Cardiac fibroblast (primary cell): ENCODE data around the gene PAX2.

ENCODE experiments used
- DNase-seq, 2 donors: peaks; one replicate each; pipeline versions ENCODE4 v3.0.0 to v3.0.0-alpha.2; 2010; ENCODE audit warnings: low read depth in 2 of 2
- H3K4me3 ChIP-seq, 2 donors: replicated peaks in 1 of 2; 1 replicate in 1 of 2; 2 replicates in 1 of 2; pipeline ENCODE4 v1.5.1; 2011; ENCODE audit warnings: low read depth in 2 of 2, low read length in 2 of 2, mild to moderate bottlenecking in 2 of 2, moderate library complexity in 1 of 2
- TF ChIP-seq, protein P1 (sequence below): IDR thresholded peaks from one replicate; pipeline ENCODE4 v1.5.1; 2011; ENCODE audit warnings: low read depth, mild to moderate bottlenecking, low read length, inconsistent platforms

PAX2 gene

DNA sequence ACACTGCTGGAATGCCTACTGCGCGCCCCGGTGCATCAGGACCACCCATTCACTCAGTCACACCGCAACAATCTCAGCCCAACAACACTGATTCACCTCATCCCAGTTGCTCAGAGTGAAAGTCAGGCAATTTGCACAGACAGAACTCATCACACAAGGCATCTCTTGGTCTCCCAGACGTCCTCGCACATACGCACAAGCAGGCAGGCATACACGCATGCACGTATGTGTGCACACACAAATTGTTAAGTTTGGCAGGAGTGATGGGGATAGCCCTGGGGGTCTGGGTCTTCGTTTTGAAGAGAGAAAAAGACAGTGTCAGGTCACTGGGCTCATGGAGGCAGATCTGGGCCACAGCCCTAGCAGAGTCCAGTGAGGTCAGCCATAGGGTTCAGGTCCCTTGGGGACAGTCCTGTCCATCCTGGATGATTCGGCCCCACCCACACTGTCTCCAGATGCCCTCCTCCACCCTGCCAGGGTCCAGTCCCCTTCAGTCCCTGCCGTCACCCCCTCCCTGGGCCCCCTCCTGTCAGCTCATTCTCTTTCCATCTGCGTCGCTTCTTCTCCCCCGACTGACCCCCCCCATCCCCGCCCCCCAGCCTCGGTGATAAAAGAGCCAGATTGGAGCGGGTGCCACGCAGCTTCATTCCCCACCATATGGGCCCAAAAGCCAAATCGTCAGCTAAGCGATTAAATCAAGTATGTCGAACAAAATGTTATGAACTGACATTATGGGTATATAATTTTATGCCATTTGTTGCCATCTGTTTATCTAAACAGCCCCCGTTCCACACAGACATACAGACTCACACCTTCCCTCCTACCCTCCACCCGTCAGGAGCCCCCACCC is 118.9 kb downstream of the PAX2 start:
- no peak for DNase-seq
- TF ChIP-seq, protein P1, sequence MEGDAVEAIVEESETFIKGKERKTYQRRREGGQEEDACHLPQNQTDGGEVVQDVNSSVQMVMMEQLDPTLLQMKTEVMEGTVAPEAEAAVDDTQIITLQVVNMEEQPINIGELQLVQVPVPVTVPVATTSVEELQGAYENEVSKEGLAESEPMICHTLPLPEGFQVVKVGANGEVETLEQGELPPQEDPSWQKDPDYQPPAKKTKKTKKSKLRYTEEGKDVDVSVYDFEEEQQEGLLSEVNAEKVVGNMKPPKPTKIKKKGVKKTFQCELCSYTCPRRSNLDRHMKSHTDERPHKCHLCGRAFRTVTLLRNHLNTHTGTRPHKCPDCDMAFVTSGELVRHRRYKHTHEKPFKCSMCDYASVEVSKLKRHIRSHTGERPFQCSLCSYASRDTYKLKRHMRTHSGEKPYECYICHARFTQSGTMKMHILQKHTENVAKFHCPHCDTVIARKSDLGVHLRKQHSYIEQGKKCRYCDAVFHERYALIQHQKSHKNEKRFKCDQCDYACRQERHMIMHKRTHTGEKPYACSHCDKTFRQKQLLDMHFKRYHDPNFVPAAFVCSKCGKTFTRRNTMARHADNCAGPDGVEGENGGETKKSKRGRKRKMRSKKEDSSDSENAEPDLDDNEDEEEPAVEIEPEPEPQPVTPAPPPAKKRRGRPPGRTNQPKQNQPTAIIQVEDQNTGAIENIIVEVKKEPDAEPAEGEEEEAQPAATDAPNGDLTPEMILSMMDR = no peak
- H3K4me3 ChIP-seq = no peak overlapping the region

DNA sequence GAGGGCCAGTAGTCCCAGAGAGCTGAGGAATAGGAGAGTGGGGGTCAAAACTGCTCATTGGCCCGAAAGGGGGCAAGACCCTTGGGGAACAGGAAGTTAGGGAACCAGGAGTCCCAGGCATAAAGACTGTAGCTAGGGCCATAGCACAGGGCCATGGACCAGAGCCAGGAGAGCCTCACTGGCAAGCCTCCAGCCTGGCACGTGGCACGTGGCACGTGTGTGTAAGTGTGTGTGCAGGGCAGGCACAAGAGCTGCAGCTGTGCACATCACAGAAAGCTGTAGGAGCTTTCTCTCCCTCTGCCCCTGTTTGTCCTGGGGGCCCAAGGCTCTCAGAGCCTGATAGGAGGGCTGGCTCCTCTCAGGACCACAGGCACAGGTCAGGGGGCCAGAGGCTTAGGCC is 119.6 kb downstream of the PAX2 start:
- no peak overlapping the region for H3K4me3 ChIP-seq
- TF ChIP-seq, protein P1 = no peak
- DNase-seq = no peak

DNA sequence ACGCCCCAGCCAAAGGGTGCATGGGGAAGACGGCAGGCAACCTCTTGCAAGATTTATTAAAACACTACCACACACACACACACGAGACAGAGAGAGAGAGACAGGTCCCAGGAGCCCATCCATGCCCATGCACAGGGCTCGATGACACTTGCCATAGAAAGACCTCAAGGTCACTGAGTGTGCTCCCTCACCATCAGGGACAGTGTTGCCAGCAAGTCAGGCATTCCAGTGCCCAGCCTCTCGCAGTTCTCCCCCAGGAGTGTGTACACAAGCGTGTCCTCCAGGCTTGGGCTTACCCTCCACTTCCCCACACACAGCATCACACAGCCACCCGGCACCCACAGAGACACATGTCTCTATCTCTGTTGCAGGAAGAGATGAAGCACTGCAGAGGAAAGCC is 120.6 kb downstream of the PAX2 start:
- DNase-seq = no peak

DNA sequence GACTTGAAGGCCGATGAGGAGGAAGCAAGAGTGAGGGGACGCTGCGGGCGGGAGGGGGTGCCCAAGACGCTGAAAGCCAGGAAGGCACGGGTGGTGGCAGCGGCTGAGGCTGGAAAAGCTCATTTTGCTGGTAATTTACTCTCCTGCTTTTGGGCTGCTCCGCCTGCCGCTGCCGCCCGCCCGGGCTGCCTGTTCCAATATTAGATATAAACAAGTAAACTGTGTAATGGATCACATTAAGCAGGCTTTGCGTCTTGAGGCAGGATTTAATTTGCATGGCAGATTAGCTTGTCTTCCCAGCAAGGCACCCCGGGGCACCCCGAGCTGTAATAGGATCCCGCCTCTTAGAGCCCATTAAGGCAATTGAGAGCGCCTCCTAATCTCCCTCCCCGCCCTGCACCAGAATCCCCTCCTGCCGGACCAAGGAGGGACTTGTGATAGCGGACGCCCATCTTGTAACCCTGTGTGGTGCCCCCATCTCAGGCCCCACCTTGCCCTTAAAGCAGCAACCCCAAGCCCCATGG is 121.3 kb downstream of the PAX2 start:
- DNase-seq = no peak
- H3K4me3 ChIP-seq = no peak overlapping the region
- TF ChIP-seq, protein P1 = no peak

More for the DNA sequence above, 120.6 kb downstream of the PAX2 start:
- no peak overlapping the region for H3K4me3 ChIP-seq
- TF ChIP-seq, protein P1 = no peak

DNA sequence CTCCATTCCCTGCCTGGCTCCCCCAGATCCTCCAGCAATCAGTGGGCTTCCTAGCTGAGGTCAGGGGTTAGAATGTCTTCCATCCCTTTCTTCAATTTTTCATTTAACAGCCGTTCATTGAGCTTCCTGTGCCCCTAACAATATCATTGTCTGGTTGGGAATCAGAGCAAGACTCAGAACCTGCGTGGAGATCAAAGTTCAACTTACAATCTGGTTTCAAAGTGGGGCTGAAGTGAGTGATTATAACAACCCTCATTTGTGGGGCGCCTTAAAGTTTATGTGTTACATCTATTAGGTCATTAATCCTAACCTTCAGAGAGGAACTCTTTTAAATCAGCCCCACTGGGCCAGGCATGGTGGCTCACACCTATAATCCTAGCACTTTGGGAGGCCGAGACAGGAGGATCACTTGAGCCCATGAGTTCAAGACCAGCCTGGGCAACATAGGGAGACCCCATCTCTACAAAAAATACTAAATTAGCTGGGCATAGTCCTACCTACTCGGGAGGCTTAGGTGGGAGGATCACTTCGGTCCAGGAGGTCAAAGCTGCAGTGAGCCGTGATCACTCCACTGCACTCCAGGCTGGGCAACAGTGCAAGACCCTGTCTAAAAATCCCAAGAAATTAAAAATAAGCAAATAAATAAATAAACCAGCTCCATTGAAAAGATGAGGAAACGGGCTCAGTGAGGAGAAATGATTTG is 122.0 kb downstream of the PAX2 start:
- no peak for DNase-seq
- TF ChIP-seq, protein P1 = no peak
- H3K4me3 ChIP-seq = no peak overlapping the region

DNA sequence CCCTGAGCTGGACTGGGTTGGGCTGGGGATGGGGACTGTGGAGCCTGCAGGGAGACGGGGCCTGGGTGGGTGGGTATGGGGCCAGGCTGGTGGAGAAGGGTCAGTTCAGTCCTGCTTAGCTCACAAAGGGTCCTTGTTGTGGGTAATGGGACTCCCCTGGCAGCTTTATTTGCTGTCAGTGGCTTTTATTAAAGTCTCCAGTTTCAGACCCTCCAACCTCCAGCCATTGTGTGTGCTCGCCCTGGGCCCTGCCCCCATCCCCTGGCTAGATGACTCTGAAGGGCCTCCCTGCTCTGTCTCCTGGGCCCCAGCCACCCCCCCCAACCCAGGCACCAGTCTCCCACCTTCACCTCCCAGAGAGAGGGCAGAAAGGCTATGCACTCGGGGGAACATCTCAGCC is 123.0 kb downstream of the PAX2 start:
- TF ChIP-seq, protein P1 = no peak
- no peak for DNase-seq
- H3K4me3 ChIP-seq = no peak overlapping the region
